SK-N-SH (cell line): ENCODE measurements around the gene AMT. TPM values are rescaled to one million over a fixed set of nuclear protein-coding genes. Genes with fewer than 3 reads are reported as not detected.

Experiments
- CTCF ChIA-PET: fragments of 300-600, 350-600 bp; formaldehyde crosslinking; extraction: SDS; loops from one replicate; lab custom pipeline; 2021; lab: Yijun Ruan, JAX
- POLR2A ChIA-PET: fragments of 350-600 bp; sonication (Branson Sonifier 250); formaldehyde crosslinking; extraction: SDS; loops from one replicate; lab custom pipeline; 2020; ENCODE audit warnings: antibody characterized with exemption, inconsistent platforms; lab: Yijun Ruan, JAX
- DNase-seq: peaks from one replicate; pipeline ENCODE4 v3.0.0; 2012
- H2AFZ ChIP-seq: fragments of 200-600 bp; sonication (generic); 2 replicates; pipeline ENCODE4 v1.8.1; 2016; ENCODE audit warnings: antibody characterized with exemption, mild to moderate bottlenecking, low read depth
- H3F3A ChIP-seq: fragments of 200-600 bp; sonication (generic); replicated peaks from 2 replicates; pipeline ENCODE3; 2016; ENCODE audit warnings: antibody characterized with exemption, mild to moderate bottlenecking; ENCODE audit not compliant: insufficient read depth
- H3K27ac ChIP-seq, 2 experiments: fragments of 200-500 bp in 1 of 2; fragments of 200-600 bp in 1 of 2; sonication (Bioruptor generic) in 1 of 2; sonication (generic), shearing (Covaris generic) in 1 of 2; 2 replicates each; pipeline versions ENCODE4 v1.5.1 to v1.6.1; 2014 to 2016; ENCODE audit warnings: low read depth in 2 of 2, inconsistent platforms in 1 of 2, low read length in 1 of 2, mild to moderate bottlenecking in 1 of 2, mixed read lengths in 1 of 2
- H3K27me3 ChIP-seq: fragments of 200-600 bp; sonication (generic), shearing (Covaris generic); 2 replicates; pipeline ENCODE4 v1.6.1; 2016; ENCODE audit warnings: mixed run types; ENCODE audit not compliant: insufficient read depth
- H3K36me3 ChIP-seq, 2 experiments: fragments of 200-500 bp in 1 of 2; fragments of 200-600 bp in 1 of 2; sonication (Bioruptor generic) in 1 of 2; sonication (generic) in 1 of 2; replicated peaks in 1 of 2; 2 replicates each; pipeline versions ENCODE3 to v1.5.1; 2014 to 2016; ENCODE audit warnings: low read length in 1 of 2, mild to moderate bottlenecking in 1 of 2; ENCODE audit not compliant: insufficient read depth in 2 of 2, control insufficient read depth in 1 of 2
- H3K4me1 ChIP-seq, 2 experiments: fragments of 200-500 bp in 1 of 2; fragments of 200-600 bp in 1 of 2; sonication (Bioruptor generic) in 1 of 2; sonication (generic), shearing (Covaris generic) in 1 of 2; 2 replicates each; pipeline versions ENCODE4 v1.5.1 to v1.6.1; 2014 to 2016; ENCODE audit warnings: low read depth in 1 of 2, low read length in 1 of 2, mixed run types in 1 of 2; ENCODE audit not compliant: insufficient read depth in 2 of 2, control insufficient read depth in 1 of 2
- H3K4me2 ChIP-seq: fragments of 200-600 bp; sonication (generic), shearing (Covaris generic); 2 replicates; pipeline ENCODE4 v1.6.1; 2017; ENCODE audit warnings: mixed run types
- H3K4me3 ChIP-seq, 2 experiments: fragments of 200-500 bp in 1 of 2; fragments of 200-600 bp in 1 of 2; sonication (Bioruptor generic) in 1 of 2; sonication (generic), shearing (Covaris generic) in 1 of 2; 2 replicates each; pipeline versions ENCODE4 v1.5.1 to v1.8.1; 2014 to 2016; ENCODE audit warnings: low read depth in 2 of 2, inconsistent platforms in 1 of 2, low read length in 1 of 2, mild to moderate bottlenecking in 1 of 2, mixed read lengths in 1 of 2, moderate library complexity in 1 of 2
- H3K79me2 ChIP-seq: fragments of 200-600 bp; sonication (generic); 2 replicates; pipeline ENCODE4 v1.8.1; 2017; ENCODE audit warnings: mild to moderate bottlenecking; ENCODE audit not compliant: insufficient read depth
- H3K9ac ChIP-seq: fragments of 200-600 bp; sonication (generic); 2 replicates; pipeline ENCODE4 v1.6.1; 2017; ENCODE audit warnings: mixed run types
- H3K9me2 ChIP-seq: fragments of 200-600 bp; sonication (generic); 2 replicates; pipeline ENCODE4 v1.6.1; 2017; ENCODE audit warnings: mixed run types
- H3K9me3 ChIP-seq: fragments of 200-600 bp; sonication (generic); 2 replicates; pipeline ENCODE4 v1.6.1; 2017; ENCODE audit warnings: mixed run types, mild to moderate bottlenecking, moderate library complexity
- H4K20me1 ChIP-seq: fragments of 200-600 bp; sonication (generic); 2 replicates; pipeline ENCODE4 v1.6.1; 2017; ENCODE audit warnings: mild to moderate bottlenecking, mixed run types; ENCODE audit not compliant: insufficient read depth
- ELF1 ChIP-seq: IDR thresholded peaks from 2 replicates; pipeline ENCODE4 v1.4.0; 2012
- EZH2phosphoT487 ChIP-seq: fragments of 200-600 bp; sonication (generic); IDR thresholded peaks from 2 replicates; pipeline ENCODE4 v1.6.1; 2017; ENCODE audit warnings: low read depth, mixed run types, mild to moderate bottlenecking, antibody characterized with exemption, moderate library complexity, borderline replicate concordance
- FOXJ3 ChIP-seq: sonication (generic); formaldehyde crosslinking; IDR thresholded peaks from 2 replicates; pipeline ENCODE4 v1.5.1; 2020; ENCODE audit warnings: mild to moderate bottlenecking, missing genetic modification reagents
- FOXM1 ChIP-seq: IDR thresholded peaks from 2 replicates; pipeline ENCODE4 v1.4.0; 2012; ENCODE audit warnings: low read depth, mild to moderate bottlenecking
- GABPA ChIP-seq: IDR thresholded peaks from 2 replicates; pipeline ENCODE4 v1.4.0; 2012; ENCODE audit warnings: low read depth, mild to moderate bottlenecking
- MAX ChIP-seq: IDR thresholded peaks from 2 replicates; pipeline ENCODE4 v1.4.0; 2012; ENCODE audit warnings: low read depth
- MEF2A ChIP-seq: IDR thresholded peaks from 2 replicates; pipeline ENCODE4 v1.4.0; 2012; ENCODE audit warnings: low read depth, borderline replicate concordance
- PBX3 ChIP-seq: IDR thresholded peaks from 2 replicates; pipeline ENCODE4; 2012
- POLR2AphosphoS5 ChIP-seq: IDR thresholded peaks from 2 replicates; pipeline ENCODE4 v1.6.1; 2012; ENCODE audit warnings: low read depth, low read length
- REST ChIP-seq: IDR thresholded peaks from 2 replicates; pipeline ENCODE4 v1.6.1; 2012; ENCODE audit warnings: mild to moderate bottlenecking, low read depth, low read length, moderate library complexity
- RXRA ChIP-seq: IDR thresholded peaks from 2 replicates; pipeline ENCODE4 v1.4.0; 2012; ENCODE audit warnings: low read depth, mild to moderate bottlenecking, borderline replicate concordance
- SIN3A ChIP-seq: IDR thresholded peaks from 2 replicates; pipeline ENCODE4 v1.6.1; 2012; ENCODE audit warnings: low read depth, mild to moderate bottlenecking, low read length, moderate library complexity, borderline replicate concordance
- TCF12 ChIP-seq: IDR thresholded peaks from 2 replicates; pipeline ENCODE4 v1.4.0; 2012
- USF2 ChIP-seq: fragments of 150-350 bp; IDR thresholded peaks from 2 replicates; pipeline ENCODE4 v1.6.1; 2017; ENCODE audit warnings: antibody characterized with exemption, low read length, low read depth, borderline replicate concordance
- ZBTB33 ChIP-seq: IDR thresholded peaks from 2 replicates; pipeline ENCODE4 v1.4.0; 2012; ENCODE audit warnings: low read depth, borderline replicate concordance
- polyA plus RNA-seq, 3 experiments: library from polyadenylated mRNA; depleted of rRNA; stranded (reverse); fragments of >200 nt; gene quantifications; 2 replicates each; pipeline ENCODE4 v1.2.3, GENCODE V29; 2012
- TF ChIP-seq, protein P1 (sequence below): IDR thresholded peaks from 2 replicates; pipeline ENCODE4 v1.4.0; 2012; ENCODE audit warnings: low read depth, borderline replicate concordance
- TF ChIP-seq, protein P2 (sequence below): fragments of 150-350 bp; IDR thresholded peaks from 2 replicates; pipeline ENCODE4 v1.6.1; 2016; ENCODE audit warnings: mild to moderate bottlenecking, low read depth, low read length

The AMT gene
- polyA plus RNA-seq, 1 of the 3 experiments (the other 2 are of a cell fraction) = 17.6 TPM

DNA sequence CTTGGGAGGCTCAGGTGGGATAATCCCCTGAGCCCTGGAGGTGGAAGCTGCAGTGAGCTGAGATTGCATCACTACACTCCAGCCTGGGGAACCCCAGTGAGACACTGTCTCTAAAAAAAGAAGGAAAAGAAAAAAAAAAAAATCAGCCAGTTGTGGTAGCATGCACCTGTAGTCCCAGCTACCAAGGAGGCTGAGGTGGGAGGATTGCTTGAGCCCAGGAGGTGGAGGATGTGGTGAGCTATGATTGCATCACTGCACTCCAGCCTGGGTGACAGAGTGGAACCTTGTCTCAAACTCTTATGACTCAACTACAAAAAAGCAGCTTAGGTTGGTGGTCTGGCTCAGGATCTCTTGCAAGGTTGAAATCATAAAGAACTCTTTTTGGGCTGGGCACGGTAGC is 44.8 kb downstream of the AMT start (continued):
- TF ChIP-seq FOXM1 = no peak
- TF ChIP-seq TCF12 = no peak
- TF ChIP-seq, all 33 proteins: peak for 0

DNA sequence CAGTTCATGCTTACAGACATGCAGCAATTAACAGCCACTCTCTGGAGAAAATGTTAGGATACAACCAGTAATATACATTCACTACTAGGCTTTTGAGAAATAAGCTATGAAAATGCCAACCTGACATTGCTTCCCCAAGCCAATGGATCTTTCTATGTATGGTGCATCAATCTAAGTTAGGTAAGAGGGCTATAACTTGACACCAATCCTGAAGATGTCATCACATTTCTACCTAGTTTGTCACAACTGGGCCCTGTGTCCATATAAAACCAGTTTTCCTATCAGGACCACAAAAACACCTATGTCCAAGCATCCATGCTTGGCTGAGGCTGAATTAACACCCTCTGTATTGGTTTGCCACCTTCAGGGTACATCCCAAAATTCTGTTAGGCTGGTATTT is 50.3 kb downstream of the AMT start:
- Histone ChIP-seq H3K27me3 (no peaks in the 10 kb centered on the region), H3K9me3 (no peaks in the 10 kb centered on the region), H2AFZ (no peak overlapping the region), H3K9me2 (no peaks in the 10 kb centered on the region), H3K4me1 (no peaks in the 10 kb centered on the region), H3K36me3 (peaks cover 26 to 62% of the 10 kb centered on the region in 2 experiments), H3K4me2 (no peak overlapping the region), H3K79me2 (peaks cover 100% of the 10 kb centered on the region), H3K9ac (no peak overlapping the region), H3F3A (peaks cover 4% of the 10 kb centered on the region), H3K4me3 (no peak overlapping the region)
- CTCF ChIA-PET = no interaction called here
- no peak for DNase-seq
- TF ChIP-seq, protein P1, sequence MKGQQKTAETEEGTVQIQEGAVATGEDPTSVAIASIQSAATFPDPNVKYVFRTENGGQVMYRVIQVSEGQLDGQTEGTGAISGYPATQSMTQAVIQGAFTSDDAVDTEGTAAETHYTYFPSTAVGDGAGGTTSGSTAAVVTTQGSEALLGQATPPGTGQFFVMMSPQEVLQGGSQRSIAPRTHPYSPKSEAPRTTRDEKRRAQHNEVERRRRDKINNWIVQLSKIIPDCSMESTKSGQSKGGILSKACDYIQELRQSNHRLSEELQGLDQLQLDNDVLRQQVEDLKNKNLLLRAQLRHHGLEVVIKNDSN = no peak
- TF ChIP-seq USF2 (no peak), REST (no peak), GABPA (no peak), ELF1 (no peak), RXRA (no peak), POLR2AphosphoS5 (no peak), FOXJ3 (CRISPR knock-in tag) (no peak), MAX (no peak), MEF2A (no peak), PBX3 (no peak), SIN3A (no peak), ZBTB33 (no peak), FOXM1 (no peak), EZH2phosphoT487 (no peak)
- TF ChIP-seq, protein P2, sequence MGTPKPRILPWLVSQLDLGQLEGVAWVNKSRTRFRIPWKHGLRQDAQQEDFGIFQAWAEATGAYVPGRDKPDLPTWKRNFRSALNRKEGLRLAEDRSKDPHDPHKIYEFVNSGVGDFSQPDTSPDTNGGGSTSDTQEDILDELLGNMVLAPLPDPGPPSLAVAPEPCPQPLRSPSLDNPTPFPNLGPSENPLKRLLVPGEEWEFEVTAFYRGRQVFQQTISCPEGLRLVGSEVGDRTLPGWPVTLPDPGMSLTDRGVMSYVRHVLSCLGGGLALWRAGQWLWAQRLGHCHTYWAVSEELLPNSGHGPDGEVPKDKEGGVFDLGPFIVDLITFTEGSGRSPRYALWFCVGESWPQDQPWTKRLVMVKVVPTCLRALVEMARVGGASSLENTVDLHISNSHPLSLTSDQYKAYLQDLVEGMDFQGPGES = no peak
- TF ChIP-seq, all 33 proteins: peak for 0
- POLR2A ChIA-PET = interaction anchor here (1.1 kb wide), 1 partner anchor 13 kb away, joined by 4 read pairs; no protein-coding TSS in a partner anchor
- H3K27ac ChIP-seq = no peak overlapping the region
- H4K20me1 ChIP-seq = peaks cover 73% of the 10 kb centered on the region
